Ovary (tissue), 9 donors: ENCODE results near the gene EDNRA. TPM values are rescaled to one million over a fixed set of nuclear protein-coding genes. Genes with fewer than 3 reads are reported as not detected.

ENCODE experiments used
- DNase-seq, 5 donors: peaks; one replicate each; pipeline ENCODE4 v3.0.0-alpha.2; 2019 to 2020
- H3K27ac ChIP-seq, 2 donors: fragments of 200-600 bp; one replicate each; pipeline versions ENCODE4 v1.5.1 to v1.8.0; 2019 to 2022
- H3K27me3 ChIP-seq: fragments of 200-600 bp; one replicate; pipeline ENCODE4 v1.8.0; 2022
- H3K36me3 ChIP-seq: fragments of 200-600 bp; sonication (generic); one replicate; pipeline ENCODE4 v1.5.1; 2019
- H3K4me1 ChIP-seq: one replicate; pipeline ENCODE4 v1.8.1; 2013; ENCODE audit warnings: mild to moderate bottlenecking, moderate library complexity; ENCODE audit not compliant: insufficient read depth
- H3K4me3 ChIP-seq: fragments of 200-600 bp; sonication (generic); one replicate; pipeline ENCODE4 v1.5.1; 2017
- H3K9me3 ChIP-seq, 2 donors: fragments of 200-600 bp in 1 of 2; sonication (generic) in 1 of 2; one replicate each; pipeline versions ENCODE4 v1.5.1 to v1.8.1; 2013 to 2019; ENCODE audit warnings: mild to moderate bottlenecking in 1 of 2, moderate library complexity in 1 of 2
- EP300 ChIP-seq: sonication (generic); formaldehyde crosslinking; IDR thresholded peaks from one replicate; pipeline ENCODE4 v1.6.1; 2017; ENCODE audit warnings: antibody characterized with exemption
- POLR2A ChIP-seq: fragments of 450-650 bp; IDR thresholded peaks from one replicate; pipeline ENCODE4 v1.6.1; 2017; ENCODE audit warnings: antibody characterized with exemption, mild to moderate bottlenecking, moderate library complexity
- WGBS, 3 donors: extraction: QIAGEN DNeasy Blood & Tissue Kit in 1 of 3; methylation state at CpG; one replicate each; pipeline versions ENCODE4 v1.1.5 to v1.1.7; 2013 to 2017; 5-methylcytosine and 5-hydroxymethylcytosine counted together
- intact Hi-C, 4 donors: fragments of 100-400 bp; cut with DNase I; formaldehyde crosslinking; loops; one replicate each; pipeline versions ENCODE4 v1.11.0 to v1.15.1; 2022 to 2023
- polyA plus RNA-seq, 2 donors: library from polyadenylated mRNA; stranded (reverse); fragments of 200-250 nt in 1 of 2; fragments of 350-450 nt in 1 of 2; fragmentation: Illumina TruSeq in 1 of 2; extraction: RNeasy Lipid Tissue Mini Kit (QIAGEN cat#74804) in 1 of 2; gene quantifications; one replicate each; pipeline ENCODE4 v1.2.3, GENCODE V29; 2013 to 2014
- total RNA-seq, 7 donors: library from RNA; depleted of rRNA in 2 of 7; stranded (reverse); fragments of >200 nt in 2 of 7; fragmentation: NEBNext Ultra II Directional in 3 of 7; extraction: Animal tissue kit (Norgen Biotek cat#: 25700) in 3 of 7; gene quantifications; one replicate each; pipeline versions ENCODE4 v1.1.0 to v1.2.4, GENCODE V29; 2016 to 2023
- TF ChIP-seq, protein P1 (sequence below), 3 donors: fragments of 450-650 bp in 2 of 3; fragments of 200-600 bp in 1 of 3; IDR thresholded peaks; one replicate each; pipeline versions ENCODE4 v1.5.1 to v1.8.0; 2016 to 2022; ENCODE audit warnings: antibody characterized with exemption in 3 of 3, mild to moderate bottlenecking in 1 of 3
- donor health status: DM: no; HTN: no; CAD: no; lungs with moderate emphysema.
- donor health status: DM: no; HTN: no; CAD: no.
- donor health status: Bipolar disorder and iron deficiency.
- donor health status: DM: yes; HTN: yes; CAD: no.
- donor health status: DM: no; HTN: no; CAD: no.
- donor health status: DM: yes; HTN: yes; CAD: no.

Gene EDNRA
- total and polyA plus RNA-seq, 9 donors, result 28.4 to 110 (median 61.7) TPM

DNA sequence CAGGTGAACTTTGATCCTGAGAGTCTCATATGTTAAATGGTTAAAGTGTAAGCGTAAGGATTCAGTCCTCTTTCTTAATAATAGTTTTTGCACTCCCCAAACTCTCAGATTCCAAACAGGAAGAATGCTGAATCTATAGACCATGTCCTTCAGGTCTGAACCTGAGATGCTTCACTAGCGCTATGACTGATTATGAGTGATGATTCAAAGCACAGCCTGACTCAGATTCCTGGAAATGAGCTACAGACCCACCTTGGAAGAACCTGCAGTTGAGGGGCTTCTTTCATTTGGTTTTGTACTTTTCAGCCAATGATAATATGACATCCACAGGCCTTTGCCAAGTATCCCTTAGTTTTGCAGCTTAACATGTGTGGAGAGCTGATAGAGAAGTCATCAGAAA lies 1.4 kb downstream of the EDNRA start:
- WGBS, 3 donors, result 20 to 51% (median 30%) methylated on average over 2 of the region's 2 CpGs
- peak overlapping the region in 1 of 2 donors; percentile 81 for H3K27ac ChIP-seq
- no peak for DNase-seq
- intact Hi-C loops, result loop anchor here in 1 of 4 donors (10.0 kb wide), 1 partner anchor 117 kb away; no protein-coding TSS in a partner anchor
- no peak for TF ChIP-seq POLR2A
- TF ChIP-seq, protein P1, sequence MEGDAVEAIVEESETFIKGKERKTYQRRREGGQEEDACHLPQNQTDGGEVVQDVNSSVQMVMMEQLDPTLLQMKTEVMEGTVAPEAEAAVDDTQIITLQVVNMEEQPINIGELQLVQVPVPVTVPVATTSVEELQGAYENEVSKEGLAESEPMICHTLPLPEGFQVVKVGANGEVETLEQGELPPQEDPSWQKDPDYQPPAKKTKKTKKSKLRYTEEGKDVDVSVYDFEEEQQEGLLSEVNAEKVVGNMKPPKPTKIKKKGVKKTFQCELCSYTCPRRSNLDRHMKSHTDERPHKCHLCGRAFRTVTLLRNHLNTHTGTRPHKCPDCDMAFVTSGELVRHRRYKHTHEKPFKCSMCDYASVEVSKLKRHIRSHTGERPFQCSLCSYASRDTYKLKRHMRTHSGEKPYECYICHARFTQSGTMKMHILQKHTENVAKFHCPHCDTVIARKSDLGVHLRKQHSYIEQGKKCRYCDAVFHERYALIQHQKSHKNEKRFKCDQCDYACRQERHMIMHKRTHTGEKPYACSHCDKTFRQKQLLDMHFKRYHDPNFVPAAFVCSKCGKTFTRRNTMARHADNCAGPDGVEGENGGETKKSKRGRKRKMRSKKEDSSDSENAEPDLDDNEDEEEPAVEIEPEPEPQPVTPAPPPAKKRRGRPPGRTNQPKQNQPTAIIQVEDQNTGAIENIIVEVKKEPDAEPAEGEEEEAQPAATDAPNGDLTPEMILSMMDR (IDR thresholded peaks at IDR 0.05), result no peak
- no peak for TF ChIP-seq EP300
- H3K4me1 ChIP-seq, result peaks cover 12% of the 10 kb centered on the region
- H3K36me3 ChIP-seq, result no peaks in the 10 kb centered on the region
- no peaks in the 10 kb centered on the region for H3K9me3 ChIP-seq
- H3K27me3 ChIP-seq, result no peaks in the 10 kb centered on the region
- peak overlapping the region; percentile 61 for H3K4me3 ChIP-seq

DNA sequence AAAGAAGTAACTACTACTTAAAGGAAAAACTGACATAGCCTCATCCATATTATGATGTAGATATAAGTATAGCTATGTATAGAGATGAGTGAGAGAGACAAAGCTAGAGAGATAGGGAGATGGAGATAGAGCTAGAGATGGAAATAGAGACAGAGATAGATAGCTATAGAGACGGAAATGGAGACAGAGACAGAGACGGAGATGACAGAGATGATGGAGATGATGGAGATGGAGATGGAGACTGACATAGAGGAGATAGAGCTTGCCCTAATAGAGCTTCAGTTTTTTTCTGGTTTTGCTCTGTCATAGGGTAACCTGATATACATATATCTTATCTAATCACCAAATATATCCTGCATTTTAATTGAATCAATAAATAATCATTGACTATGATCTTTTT lies 4.3 kb downstream of the EDNRA start:
- WGBS, 3 donors, result 92 to 99% (median 96%) methylated on average over 2 of the region's 2 CpGs
- no peaks in the 10 kb centered on the region for H3K27me3 ChIP-seq
- TF ChIP-seq POLR2A, result no peak
- TF ChIP-seq EP300, result no peak
- TF ChIP-seq, protein P1 (IDR thresholded peaks at IDR 0.05), result no peak
- no peaks in the 10 kb centered on the region for H3K36me3 ChIP-seq
- peaks cover 10% of the 10 kb centered on the region for H3K4me1 ChIP-seq
- DNase-seq, result no peak
- no peaks in the 10 kb centered on the region for H3K9me3 ChIP-seq
- intact Hi-C loops, result loop anchor here in 1 of 4 donors (10.0 kb wide), 1 partner anchor 120 kb away; no protein-coding TSS in a partner anchor
- no peak overlapping the region for H3K4me3 ChIP-seq
- H3K27ac ChIP-seq, result no peak overlapping the region

DNA sequence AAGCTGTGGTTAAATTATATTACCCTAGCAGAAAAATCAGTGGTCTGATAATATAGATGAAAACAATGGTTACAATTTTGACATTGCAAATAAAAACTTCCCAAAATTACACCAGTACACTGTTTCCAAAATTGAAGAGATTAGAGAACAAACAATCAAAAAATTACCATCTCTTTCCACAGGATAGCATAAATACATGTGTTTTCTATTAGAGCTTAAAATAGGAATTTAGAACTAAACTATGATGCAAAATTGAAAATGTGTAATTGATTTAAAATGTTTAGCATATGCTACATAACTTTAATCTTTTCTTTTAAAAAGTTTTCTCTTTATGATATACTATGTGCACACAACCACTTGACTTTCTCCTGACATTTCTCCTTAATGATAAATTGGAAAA lies 6.7 kb downstream of the EDNRA start:
- Histone ChIP-seq H3K36me3 (no peaks in the 10 kb centered on the region), H3K4me1 (peaks cover 17% of the 10 kb centered on the region), H3K9me3 (no peaks in the 10 kb centered on the region), H3K4me3 (no peak overlapping the region), H3K27me3 (no peaks in the 10 kb centered on the region), H3K27ac (no peak overlapping the region)
- TF ChIP-seq, protein P1 (IDR thresholded peaks at IDR 0.05), result no peak
- TF ChIP-seq POLR2A, result no peak
- intact Hi-C loops, result loop anchor here in 1 of 4 donors (10.0 kb wide), 1 partner anchor 123 kb away; no protein-coding TSS in a partner anchor
- no peak for DNase-seq

DNA sequence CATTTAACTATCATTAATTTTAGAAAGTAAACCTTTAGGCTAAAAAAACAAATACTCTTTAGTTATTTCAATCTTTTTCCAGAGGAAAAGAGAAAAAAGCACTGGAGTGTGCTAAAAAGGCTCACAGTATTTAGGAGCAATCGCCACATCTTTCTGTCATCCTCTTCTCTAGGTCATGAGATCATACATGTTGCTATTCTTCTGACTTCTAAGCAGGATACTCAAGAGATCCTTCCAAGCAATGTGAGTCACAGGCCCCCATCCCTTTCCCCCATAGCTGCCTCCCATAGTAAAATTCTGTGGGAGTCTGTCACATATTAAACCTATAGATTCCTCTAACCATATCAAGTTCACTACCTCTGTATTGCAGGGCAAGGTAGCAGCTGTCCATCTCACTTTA lies 7.7 kb downstream of the EDNRA start:
- H3K9me3 ChIP-seq, result no peaks in the 10 kb centered on the region
- H3K27me3 ChIP-seq, result no peaks in the 10 kb centered on the region
- H3K4me3 ChIP-seq, result no peak overlapping the region
- H3K36me3 ChIP-seq, result no peaks in the 10 kb centered on the region
- H3K27ac ChIP-seq, result no peak overlapping the region
- WGBS, 3 donors, result 68 to 88% (median 80%) methylated on average over 1 of the region's 1 CpG
- DNase-seq, result no peak
- peaks cover 19% of the 10 kb centered on the region for H3K4me1 ChIP-seq
- intact Hi-C loops, result loop anchor here in 1 of 4 donors (10.0 kb wide), 1 partner anchor 124 kb away; no protein-coding TSS in a partner anchor
- TF ChIP-seq, protein P1 (IDR thresholded peaks at IDR 0.05), result no peak
- TF ChIP-seq POLR2A, result no peak
- TF ChIP-seq EP300, result no peak
